H9 (cell line): ENCODE measurements around the gene TMEM178B. TPM values are rescaled to one million over a fixed set of nuclear protein-coding genes. Genes with fewer than 3 reads are reported as not detected.
"Not testable (repeated sequence)": the region's sequence is repeated elsewhere in the genome, so short reads cannot be mapped to it uniquely, and the experiment has no call there.

Experiments used
- DNase-seq: peaks from one replicate; pipeline ENCODE4 v3.0.0-alpha.2; 2017
- H2AFZ ChIP-seq: one replicate; pipeline ENCODE4 v1.6.1; 2013; ENCODE audit warnings: mild to moderate bottlenecking, low read length, control low read depth, moderate library complexity
- H2AK5ac ChIP-seq: 2 replicates; pipeline ENCODE4 v1.6.1; 2013; ENCODE audit warnings: low read length, control low read depth, mixed read lengths; ENCODE audit not compliant: insufficient read length
- H2BK120ac ChIP-seq: one replicate; pipeline ENCODE4 v1.6.1; 2013; ENCODE audit warnings: low read depth, mild to moderate bottlenecking, low read length, control low read depth, inconsistent platforms; ENCODE audit not compliant: poor library complexity, severe bottlenecking
- H2BK12ac ChIP-seq: 2 replicates; pipeline ENCODE4 v1.6.1; 2013; ENCODE audit warnings: low read length, control low read depth, mixed read lengths, low read depth; ENCODE audit not compliant: insufficient read length
- H2BK15ac ChIP-seq: 2 replicates; pipeline ENCODE4 v1.6.1; 2013; ENCODE audit warnings: low read depth, low read length, control low read depth
- H2BK20ac ChIP-seq: one replicate; pipeline ENCODE4 v1.6.1; 2013; ENCODE audit warnings: low read depth, mild to moderate bottlenecking, low read length, control low read depth, inconsistent platforms; ENCODE audit not compliant: poor library complexity, severe bottlenecking
- H2BK5ac ChIP-seq: 2 replicates; pipeline ENCODE4 v1.6.1; 2013; ENCODE audit warnings: low read length, control low read depth, mixed read lengths; ENCODE audit not compliant: insufficient read length
- H3K14ac ChIP-seq: 2 replicates; pipeline ENCODE4 v1.6.1; 2013; ENCODE audit warnings: low read length, control low read depth; ENCODE audit not compliant: insufficient read depth
- H3K18ac ChIP-seq: 2 replicates; pipeline ENCODE4 v1.6.1; 2013; ENCODE audit warnings: low read depth, mild to moderate bottlenecking, mixed read lengths, low read length, control low read depth; ENCODE audit not compliant: insufficient read length
- H3K23ac ChIP-seq: 2 replicates; pipeline ENCODE4 v1.6.1; 2013; ENCODE audit warnings: low read length, control low read depth, mixed read lengths, low read depth; ENCODE audit not compliant: insufficient read length
- H3K23me2 ChIP-seq: 2 replicates; pipeline ENCODE4 v1.6.1; 2013; ENCODE audit warnings: low read depth, mild to moderate bottlenecking, mixed read lengths, low read length, control low read depth; ENCODE audit not compliant: insufficient read length, poor library complexity, severe bottlenecking
- H3K27ac ChIP-seq: 2 replicates; pipeline ENCODE4 v1.5.1; 2013; ENCODE audit warnings: low read length, control low read depth, mixed read lengths, low read depth; ENCODE audit not compliant: insufficient read length
- H3K27me3 ChIP-seq: 2 replicates; pipeline ENCODE4 v1.6.1; 2013; ENCODE audit warnings: low read length, control low read depth, inconsistent platforms; ENCODE audit not compliant: insufficient read depth
- H3K4ac ChIP-seq: 2 replicates; pipeline ENCODE4 v1.6.1; 2013; ENCODE audit warnings: low read depth, mild to moderate bottlenecking, control low read depth, inconsistent platforms, low read length, moderate library complexity
- H3K4me1 ChIP-seq: 2 replicates; pipeline ENCODE4 v1.6.1; 2013; ENCODE audit warnings: low read length, control low read depth, inconsistent platforms; ENCODE audit not compliant: insufficient read depth
- H3K4me2 ChIP-seq: 2 replicates; pipeline ENCODE4 v1.6.1; 2013; ENCODE audit warnings: low read length, control low read depth, mixed read lengths; ENCODE audit not compliant: insufficient read length, insufficient read depth
- H3K56ac ChIP-seq: 2 replicates; pipeline ENCODE4 v1.6.1; 2013; ENCODE audit warnings: low read depth, mild to moderate bottlenecking, mixed read lengths, low read length, control low read depth; ENCODE audit not compliant: insufficient read length
- H3K79me1 ChIP-seq: 2 replicates; pipeline ENCODE4 v1.6.1; 2013; ENCODE audit warnings: low read depth, mild to moderate bottlenecking, moderate library complexity, low read length, control low read depth, inconsistent platforms; ENCODE audit not compliant: insufficient read depth, poor library complexity, severe bottlenecking
- H3K79me2 ChIP-seq: 2 replicates; pipeline ENCODE4 v1.6.1; 2013; ENCODE audit warnings: low read length, control low read depth, inconsistent platforms; ENCODE audit not compliant: insufficient read depth
- H3K9ac ChIP-seq: 2 replicates; pipeline ENCODE4 v1.6.1; 2013; ENCODE audit warnings: low read length, control low read depth, mixed read lengths; ENCODE audit not compliant: insufficient read length; ENCODE audit errors: extremely low read depth
- H3K9me3 ChIP-seq: one replicate; pipeline ENCODE4 v1.6.1; 2013; ENCODE audit warnings: low read depth, low read length, inconsistent platforms; ENCODE audit not compliant: control insufficient read depth
- H3T11ph ChIP-seq: one replicate; pipeline ENCODE4 v1.6.1; 2013; ENCODE audit warnings: mild to moderate bottlenecking, low read length, control low read depth, inconsistent platforms
- H4K20me1 ChIP-seq: one replicate; pipeline ENCODE4 v1.6.1; 2013; ENCODE audit not compliant: control insufficient read depth, insufficient read length, insufficient read depth
- H4K5ac ChIP-seq: 2 replicates; pipeline ENCODE4 v1.6.1; 2013; ENCODE audit warnings: low read depth, mild to moderate bottlenecking, mixed read lengths, low read length, control low read depth; ENCODE audit not compliant: insufficient read length
- H4K8ac ChIP-seq: replicated peaks from 2 replicates; pipeline ENCODE4 v1.6.1; 2013; ENCODE audit warnings: low read length, control low read depth, mixed read lengths, low read depth; ENCODE audit not compliant: insufficient read length
- H4K91ac ChIP-seq: 2 replicates; pipeline ENCODE4 v1.6.1; 2013; ENCODE audit warnings: low read depth, mild to moderate bottlenecking, moderate library complexity, mixed read lengths, low read length, control low read depth; ENCODE audit not compliant: insufficient read length
- H3K27ac Mint-ChIP-seq, 3 experiments: 2 replicates in 2 of 3; 3 replicates in 1 of 3; pipeline ENCODE4 v1.8.0; 2020 to 2021; ENCODE audit warnings: mixed read lengths in 3 of 3, mild to moderate bottlenecking in 1 of 3, moderate library complexity in 1 of 3
- H3K27me3 Mint-ChIP-seq: 2 replicates; pipeline ENCODE4 v1.8.0; 2021; ENCODE audit warnings: low read depth, mild to moderate bottlenecking, moderate library complexity, mixed read lengths
- H3K36me3 Mint-ChIP-seq, 3 experiments: 2 replicates in 2 of 3; 3 replicates in 1 of 3; pipeline ENCODE4 v1.8.0; 2020 to 2021; ENCODE audit warnings: low read depth in 3 of 3, mixed read lengths in 3 of 3; ENCODE audit not compliant: insufficient read depth in 1 of 3
- H3K4me1 Mint-ChIP-seq, 2 experiments: 2 replicates each; pipeline ENCODE4 v1.8.0; 2020; ENCODE audit warnings: mixed read lengths in 2 of 2
- H3K4me3 Mint-ChIP-seq, 2 experiments: 2 replicates in 1 of 2; 3 replicates in 1 of 2; pipeline ENCODE4 v1.8.0; 2020 to 2021; ENCODE audit warnings: mild to moderate bottlenecking in 2 of 2, mixed read lengths in 2 of 2, moderate library complexity in 1 of 2
- H3K9me3 Mint-ChIP-seq, 2 experiments: 2 replicates in 1 of 2; 3 replicates in 1 of 2; pipeline ENCODE4 v1.8.0; 2020; ENCODE audit warnings: mild to moderate bottlenecking in 2 of 2, mixed read lengths in 2 of 2, moderate library complexity in 1 of 2
- WGBS: extraction: QIAGEN DNeasy Blood & Tissue Kit; methylation state at CpG from one replicate; pipeline ENCODE4 v1.1.7; 2013; ENCODE audit warnings: missing lambda C conversion rate, low lambda C conversion rate, mixed read lengths; ENCODE audit not compliant: insufficient read length; ENCODE audit errors: extremely low coverage; 5-methylcytosine and 5-hydroxymethylcytosine counted together
- total RNA-seq: library from RNA; stranded (reverse); gene quantifications from 2 replicates; pipeline ENCODE4 v1.2.1, GENCODE V29; 2021

TMEM178B gene
- total RNA-seq, 1 experiment from 2014 or later = 11.3 TPM

GRCh38 chr7:141038100-141038499, 35.8 kb upstream of the TMEM178B start:
- not testable (repeated sequence) for H3K18ac ChIP-seq, H3T11ph ChIP-seq, H3K23me2 ChIP-seq, H2AFZ ChIP-seq, H2BK5ac ChIP-seq, H2AK5ac ChIP-seq, H3K4me3 Mint-ChIP-seq, H3K27ac Mint-ChIP-seq, H3K27ac ChIP-seq, H3K27me3 Mint-ChIP-seq, H3K79me2 ChIP-seq, H4K8ac ChIP-seq, H3K23ac ChIP-seq, H3K27me3 ChIP-seq, H2BK20ac ChIP-seq, H4K5ac ChIP-seq, H4K91ac ChIP-seq, H3K14ac ChIP-seq, H3K9ac ChIP-seq, H3K56ac ChIP-seq, H2BK120ac ChIP-seq, H3K4ac ChIP-seq, H2BK12ac ChIP-seq, DNase-seq, H4K20me1 ChIP-seq, H3K79me1 ChIP-seq, H2BK15ac ChIP-seq, H3K4me2 ChIP-seq, H3K9me3 ChIP-seq, H3K4me1 ChIP-seq
- H3K9me3 Mint-ChIP-seq = peaks cover 6 to 17% of the 10 kb centered on the region in 2 experiments
- H3K36me3 Mint-ChIP-seq = peaks cover 0 to 11% (median 0%) of the 10 kb centered on the region in 3 experiments; a peak in 2 of 7 replicates
- H3K4me1 Mint-ChIP-seq = peaks cover 3 to 10% of the 10 kb centered on the region in 2 experiments; a peak in 2 of 4 replicates
- WGBS = no CpG with 5 or more reads among the region's 3 CpGs
